ENCODE measurements around the gene CTU2. TPM values are rescaled to one million over a fixed set of nuclear protein-coding genes. Genes with fewer than 3 reads are reported as not detected.

The CTU2 gene
- total RNA-seq, 1 experiment from 2014 or later, result 39.4 TPM

- intact Hi-C loops (cut with micrococcal nuclease), result no loop called here
- Histone ChIP-seq H3K27ac (ENCODE audit: low read length) (no peak overlapping the region), H3K4me3 (ENCODE audit: low read length) (no peak overlapping the region), H3K79me2 (ENCODE audit: low read length) (peaks cover 98% of the 10 kb centered on the region), H3K4me1 (ENCODE audit: insufficient read depth, low read length) (peaks cover 37% of the 10 kb centered on the region), H3K9me3 (ENCODE audit: low read length) (no peaks in the 10 kb centered on the region), H4K20me1 (ENCODE audit: low read length) (peaks cover 16% of the 10 kb centered on the region; the same call in 1 of the 2 replicates), H3K27me3 (ENCODE audit: low read length) (no peaks in the 10 kb centered on the region), H3K9me2 (replicated peaks; ENCODE audit: low read length) (no peaks in the 10 kb centered on the region), H3K9ac (ENCODE audit: low read length) (no peak overlapping the region), H2AFZ (ENCODE audit: low read length) (no peak overlapping the region), H3K4me2 (ENCODE audit: low read length) (no peak overlapping the region), H3F3A (ENCODE audit: low read length, unreplicated experiment) (no peaks in the 10 kb centered on the region), H3K36me3 (ENCODE audit: low read depth, low read length) (no peaks in the 10 kb centered on the region)
- POLR2A ChIA-PET (ENCODE audit: unreplicated experiment), result no interaction called here
- DNase-seq (no peak), ATAC-seq (no peak)
- TF ChIP-seq EZH2phosphoT487 (IDR thresholded peaks at IDR 0.05; ENCODE audit: borderline replicate concordance, low read length) (no peak), EZH2 (IDR thresholded peaks at IDR 0.05; ENCODE audit: low read length, unreplicated experiment) (no peak), CTCF (conservative IDR thresholded peaks at IDR 0.05; ENCODE audit: low read depth, low read length) (no peak)
- CTCF ChIA-PET, result no interaction called here
- no TSS peak for BruUV-seq (replicated peaks)
Measured at GRCh38 chr16:88761830-88762229, 55.5 kb downstream of the CTU2 start.

- ChIA-PET POLR2A (ENCODE audit: unreplicated experiment) (no interaction called here), CTCF (interaction anchor here (0.8 kb wide), 1 partner anchor 25 kb away, joined by 4 read pairs; no protein-coding TSS in a partner anchor)
- H3F3A ChIP-seq (ENCODE audit: low read length, unreplicated experiment), result no peaks in the 10 kb centered on the region
- intact Hi-C loops (cut with micrococcal nuclease), result no loop called here
- DNase-seq (no peak), ATAC-seq (no peak)
- no peaks in the 10 kb centered on the region for H3K9me3 ChIP-seq (ENCODE audit: low read length)
- H3K27ac ChIP-seq (ENCODE audit: low read length), result no peak overlapping the region
- H3K4me3 ChIP-seq (ENCODE audit: low read length), result no peak overlapping the region
- peaks cover 98% of the 10 kb centered on the region for H3K79me2 ChIP-seq (ENCODE audit: low read length)
- peaks cover 39% of the 10 kb centered on the region for H3K4me1 ChIP-seq (ENCODE audit: insufficient read depth, low read length)
- no peaks in the 10 kb centered on the region for H3K9me2 ChIP-seq (replicated peaks; ENCODE audit: low read length)
- H4K20me1 ChIP-seq (ENCODE audit: low read length), result peaks cover 16% of the 10 kb centered on the region; the same call in 1 of the 2 replicates
- H3K4me2 ChIP-seq (ENCODE audit: low read length), result no peak overlapping the region
- H3K9ac ChIP-seq (ENCODE audit: low read length), result no peak overlapping the region
- no peaks in the 10 kb centered on the region for H3K27me3 ChIP-seq (ENCODE audit: low read length)
- TF ChIP-seq CTCF (conservative IDR thresholded peaks at IDR 0.05; ENCODE audit: low read depth, low read length) (no peak), EZH2phosphoT487 (IDR thresholded peaks at IDR 0.05; ENCODE audit: borderline replicate concordance, low read length) (no peak), EZH2 (IDR thresholded peaks at IDR 0.05; ENCODE audit: low read length, unreplicated experiment) (no peak)
- H2AFZ ChIP-seq (ENCODE audit: low read length), result no peak overlapping the region
- no TSS peak for BruUV-seq (replicated peaks)
- no peaks in the 10 kb centered on the region for H3K36me3 ChIP-seq (ENCODE audit: low read depth, low read length)
Measured at GRCh38 chr16:88762258-88762870, 56.1 kb downstream of the CTU2 start.

GRCh38 chr16:88762941-88763340 is 56.6 kb downstream of the CTU2 start:
- no peaks in the 10 kb centered on the region for H3K9me2 ChIP-seq (replicated peaks; ENCODE audit: low read length)
- H3K4me1 ChIP-seq (ENCODE audit: insufficient read depth, low read length), result peaks cover 39% of the 10 kb centered on the region
- H3K9ac ChIP-seq (ENCODE audit: low read length), result no peak overlapping the region
- TF ChIP-seq CTCF (conservative IDR thresholded peaks at IDR 0.05; ENCODE audit: low read depth, low read length) (no peak), EZH2 (IDR thresholded peaks at IDR 0.05; ENCODE audit: low read length, unreplicated experiment) (no peak), EZH2phosphoT487 (IDR thresholded peaks at IDR 0.05; ENCODE audit: borderline replicate concordance, low read length) (no peak)
- intact Hi-C loops (cut with micrococcal nuclease), result no loop called here
- CTCF ChIA-PET, result interaction anchor here (0.8 kb wide), 1 partner anchor 25 kb away, joined by 4 read pairs; no protein-coding TSS in a partner anchor
- H3K27me3 ChIP-seq (ENCODE audit: low read length), result no peaks in the 10 kb centered on the region
- no TSS peak for BruUV-seq (replicated peaks)
- peaks cover 98% of the 10 kb centered on the region for H3K79me2 ChIP-seq (ENCODE audit: low read length)
- no peaks in the 10 kb centered on the region for H3K9me3 ChIP-seq (ENCODE audit: low read length)
- H3K4me3 ChIP-seq (ENCODE audit: low read length), result no peak overlapping the region
- DNase-seq (no peak), ATAC-seq (no peak)
- no peak overlapping the region for H2AFZ ChIP-seq (ENCODE audit: low read length)
- peaks cover 15% of the 10 kb centered on the region; the same call in 1 of the 2 replicates for H4K20me1 ChIP-seq (ENCODE audit: low read length)
- no peaks in the 10 kb centered on the region for H3F3A ChIP-seq (ENCODE audit: low read length, unreplicated experiment)
- no peaks in the 10 kb centered on the region for H3K36me3 ChIP-seq (ENCODE audit: low read depth, low read length)
- H3K4me2 ChIP-seq (ENCODE audit: low read length), result no peak overlapping the region
- POLR2A ChIA-PET (ENCODE audit: unreplicated experiment), result no interaction called here
- H3K27ac ChIP-seq (ENCODE audit: low read length), result no peak overlapping the region
